OCI-M2 (cell line): ENCODE measurements around the gene SIGLEC15.
"Not testable (repeated sequence)": the region's sequence is repeated elsewhere in the genome, so short reads cannot be mapped to it uniquely, and the experiment has no call there.

Source experiments
- DNase-seq: peaks from one replicate; lab custom pipeline; 2025; ENCODE audit not compliant: unreplicated experiment; lab: John Stamatoyannopoulos, UW

SIGLEC15 gene

GRCh38 chr18:45818765-45819164, 6.7 kb upstream of the SIGLEC15 start:
- not testable (repeated sequence) for DNase-seq

GRCh38 chr18:45820106-45820745, 5.2 kb upstream of the SIGLEC15 start:
- no peak for DNase-seq

GRCh38 chr18:45821026-45821425, 4.4 kb upstream of the SIGLEC15 start:
- DNase-seq: no peak

- no peak for DNase-seq
Measured at GRCh38 chr18:45821711-45822110, 3.8 kb upstream of the SIGLEC15 start.

GRCh38 chr18:45826084-45826483, 609 bp downstream of the SIGLEC15 start:
- no peak for DNase-seq

GRCh38 chr18:45826716-45827115, 1.2 kb downstream of the SIGLEC15 start:
- DNase-seq: not testable (repeated sequence)

- peak; percentile 17 for DNase-seq
Measured at GRCh38 chr18:45828917-45829811, 3.7 kb downstream of the SIGLEC15 start.

GRCh38 chr18:45829855-45830254, 4.4 kb downstream of the SIGLEC15 start:
- DNase-seq: no peak

GRCh38 chr18:45830917-45831316, 5.4 kb downstream of the SIGLEC15 start:
- no peak for DNase-seq

GRCh38 chr18:45833846-45834245, 8.4 kb downstream of the SIGLEC15 start:
- DNase-seq: no peak

- no peak for DNase-seq
Measured at GRCh38 chr18:45834306-45834705, 8.8 kb downstream of the SIGLEC15 start.

- no peak for DNase-seq
Measured at GRCh38 chr18:45835057-45835636, 9.7 kb downstream of the SIGLEC15 start.

- no peak for DNase-seq
Measured at GRCh38 chr18:45836242-45837205, 11.0 kb downstream of the SIGLEC15 start.

- no peak for DNase-seq
Measured at GRCh38 chr18:45837283-45838070, 12.0 kb downstream of the SIGLEC15 start.

GRCh38 chr18:45838302-45839070, 13.0 kb downstream of the SIGLEC15 start:
- DNase-seq: no peak

- no peak for DNase-seq
Measured at GRCh38 chr18:45839414-45840395, 14.2 kb downstream of the SIGLEC15 start.

GRCh38 chr18:45841060-45841764, 15.7 kb downstream of the SIGLEC15 start:
- DNase-seq: no peak
